NB4 (cell line): ENCODE results near the gene PPP1R3F.

Source experiments
- POLR2A ChIP-seq: IDR thresholded peaks from 2 replicates; pipeline ENCODE4 v1.6.1; 2011; ENCODE audit warnings: mild to moderate bottlenecking; ENCODE audit not compliant: insufficient read length; ENCODE audit errors: extremely low read depth
- TF ChIP-seq, protein P1 (sequence below): IDR thresholded peaks from one replicate; pipeline ENCODE4 v1.5.1; 2012; ENCODE audit warnings: low read depth, low read length

DNA sequence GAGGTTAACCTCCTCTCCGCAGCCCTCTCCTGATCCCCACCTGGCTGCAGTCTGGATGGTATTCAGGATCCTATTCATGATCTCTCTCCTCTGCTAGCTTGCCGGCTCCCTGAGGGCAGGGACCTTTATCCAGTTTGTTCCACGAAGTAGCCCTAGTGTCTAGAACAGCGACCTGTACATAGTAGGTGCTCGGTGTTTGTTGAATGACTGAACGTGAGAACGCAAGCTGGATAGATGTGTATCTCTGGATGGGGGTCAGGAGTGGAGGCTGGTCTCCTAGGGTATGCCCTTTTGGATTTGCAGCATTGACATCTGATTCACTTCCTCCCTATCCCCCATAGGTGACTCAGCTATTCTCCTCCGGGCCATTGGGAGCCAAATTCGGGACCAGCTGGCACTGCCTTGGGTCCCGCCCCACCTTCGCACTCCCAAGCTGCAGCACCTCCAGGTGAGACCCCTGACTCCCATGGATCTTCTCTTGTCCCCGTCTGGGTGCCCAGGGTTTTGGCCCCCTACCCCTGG lies 27.0 kb upstream of the PPP1R3F start:
- TF ChIP-seq, protein P1, sequence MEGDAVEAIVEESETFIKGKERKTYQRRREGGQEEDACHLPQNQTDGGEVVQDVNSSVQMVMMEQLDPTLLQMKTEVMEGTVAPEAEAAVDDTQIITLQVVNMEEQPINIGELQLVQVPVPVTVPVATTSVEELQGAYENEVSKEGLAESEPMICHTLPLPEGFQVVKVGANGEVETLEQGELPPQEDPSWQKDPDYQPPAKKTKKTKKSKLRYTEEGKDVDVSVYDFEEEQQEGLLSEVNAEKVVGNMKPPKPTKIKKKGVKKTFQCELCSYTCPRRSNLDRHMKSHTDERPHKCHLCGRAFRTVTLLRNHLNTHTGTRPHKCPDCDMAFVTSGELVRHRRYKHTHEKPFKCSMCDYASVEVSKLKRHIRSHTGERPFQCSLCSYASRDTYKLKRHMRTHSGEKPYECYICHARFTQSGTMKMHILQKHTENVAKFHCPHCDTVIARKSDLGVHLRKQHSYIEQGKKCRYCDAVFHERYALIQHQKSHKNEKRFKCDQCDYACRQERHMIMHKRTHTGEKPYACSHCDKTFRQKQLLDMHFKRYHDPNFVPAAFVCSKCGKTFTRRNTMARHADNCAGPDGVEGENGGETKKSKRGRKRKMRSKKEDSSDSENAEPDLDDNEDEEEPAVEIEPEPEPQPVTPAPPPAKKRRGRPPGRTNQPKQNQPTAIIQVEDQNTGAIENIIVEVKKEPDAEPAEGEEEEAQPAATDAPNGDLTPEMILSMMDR = no peak
- TF ChIP-seq POLR2A = no peak
